MG63 (cell line): ENCODE measurements around the gene SOS1. TPM values are rescaled to one million over a fixed set of nuclear protein-coding genes. Genes with fewer than 3 reads are reported as not detected.

ENCODE experiments used
- DNase-seq: peaks from one replicate; pipeline ENCODE4 v3.0.0-alpha.2; 2020
- H3K27me3 ChIP-seq: fragments of 250-450 bp; sonication (Bioruptor Pico); 2 replicates; pipeline ENCODE4 v1.5.1; 2020; ENCODE audit warnings: mild to moderate bottlenecking, moderate library complexity
- H3K36me3 ChIP-seq: fragments of 250-450 bp; sonication (Bioruptor Pico); 2 replicates; pipeline ENCODE4 v1.5.1; 2020; ENCODE audit warnings: mild to moderate bottlenecking, moderate library complexity
- H3K4me3 ChIP-seq: fragments of 250-450 bp; sonication (Bioruptor Pico); 2 replicates; pipeline ENCODE4 v1.5.1; 2020; ENCODE audit warnings: mild to moderate bottlenecking, moderate library complexity
- H3K9me3 ChIP-seq: fragments of 250-450 bp; sonication (Bioruptor Pico); 2 replicates; pipeline ENCODE4 v1.5.1; 2020; ENCODE audit warnings: mild to moderate bottlenecking, moderate library complexity
- total RNA-seq: library from RNA; depleted of rRNA; stranded (reverse); fragments of >200 nt; shearing (Covaris generic); gene quantifications from 2 replicates; pipeline ENCODE4 v1.2.3, GENCODE V29; 2014; ENCODE audit warnings: low replicate concordance

The SOS1 gene
- total RNA-seq, 1 experiment from 2014 or later = 4.9 TPM

- H3K9me3 ChIP-seq = no peaks in the 10 kb centered on the region
- H3K4me3 ChIP-seq = no peak overlapping the region
- no peaks in the 10 kb centered on the region for H3K36me3 ChIP-seq
- H3K27me3 ChIP-seq = no peaks in the 10 kb centered on the region
- no peak for DNase-seq
These were observed 143.8 kb downstream of the SOS1 start for GRCh38 chr2:38977047-38977446.

- H3K4me3 ChIP-seq = no peak overlapping the region
- no peaks in the 10 kb centered on the region for H3K27me3 ChIP-seq
- no peaks in the 10 kb centered on the region for H3K9me3 ChIP-seq
- DNase-seq = no peak
- H3K36me3 ChIP-seq = no peaks in the 10 kb centered on the region
These were observed 145.8 kb downstream of the SOS1 start for GRCh38 chr2:38975042-38975441.

- no peaks in the 10 kb centered on the region for H3K36me3 ChIP-seq
- no peaks in the 10 kb centered on the region for H3K27me3 ChIP-seq
- DNase-seq = no peak
- H3K4me3 ChIP-seq = no peak overlapping the region
- H3K9me3 ChIP-seq = no peaks in the 10 kb centered on the region
These were observed 147.6 kb downstream of the SOS1 start for GRCh38 chr2:38973266-38973665.

- H3K9me3 ChIP-seq = no peaks in the 10 kb centered on the region
- no peak overlapping the region for H3K4me3 ChIP-seq
- H3K27me3 ChIP-seq = no peaks in the 10 kb centered on the region
- DNase-seq = no peak
- H3K36me3 ChIP-seq = no peaks in the 10 kb centered on the region
These were observed 149.5 kb downstream of the SOS1 start for GRCh38 chr2:38971377-38971776.

- DNase-seq = no peak
- Histone ChIP-seq H3K4me3 (no peak overlapping the region), H3K36me3 (no peaks in the 10 kb centered on the region), H3K9me3 (no peaks in the 10 kb centered on the region), H3K27me3 (no peaks in the 10 kb centered on the region)
These were observed 152.8 kb downstream of the SOS1 start for GRCh38 chr2:38968021-38968420.

GRCh38 chr2:38966678-38967077 is 154.2 kb downstream of the SOS1 start:
- Histone ChIP-seq H3K9me3 (no peaks in the 10 kb centered on the region), H3K4me3 (no peak overlapping the region)
- no peak for DNase-seq

GRCh38 chr2:38966006-38966405 is 154.8 kb downstream of the SOS1 start:
- Histone ChIP-seq H3K36me3 (no peaks in the 10 kb centered on the region), H3K27me3 (no peaks in the 10 kb centered on the region), H3K4me3 (no peak overlapping the region), H3K9me3 (no peaks in the 10 kb centered on the region)
- no peak for DNase-seq

More at GRCh38 chr2:38966678-38967077, 154.2 kb downstream of the SOS1 start:
- Histone ChIP-seq H3K27me3 (no peaks in the 10 kb centered on the region), H3K36me3 (no peaks in the 10 kb centered on the region)

- H3K9me3 ChIP-seq = no peaks in the 10 kb centered on the region
- no peak overlapping the region for H3K4me3 ChIP-seq
- H3K27me3 ChIP-seq = no peaks in the 10 kb centered on the region
- no peaks in the 10 kb centered on the region for H3K36me3 ChIP-seq
- no peak for DNase-seq
These were observed 160.1 kb downstream of the SOS1 start for GRCh38 chr2:38960609-38961320.

GRCh38 chr2:38959938-38960608 is 160.8 kb downstream of the SOS1 start:
- no peaks in the 10 kb centered on the region for H3K27me3 ChIP-seq
- H3K4me3 ChIP-seq = no peak overlapping the region
- no peak for DNase-seq
- H3K36me3 ChIP-seq = no peaks in the 10 kb centered on the region
- no peaks in the 10 kb centered on the region for H3K9me3 ChIP-seq

- no peaks in the 10 kb centered on the region for H3K27me3 ChIP-seq
These were observed 161.4 kb downstream of the SOS1 start for GRCh38 chr2:38959466-38959865.

GRCh38 chr2:38957972-38958371 is 162.9 kb downstream of the SOS1 start:
- no peak for DNase-seq
- H3K9me3 ChIP-seq = no peaks in the 10 kb centered on the region
- no peak overlapping the region for H3K4me3 ChIP-seq
- no peaks in the 10 kb centered on the region for H3K27me3 ChIP-seq
- no peaks in the 10 kb centered on the region for H3K36me3 ChIP-seq

More at GRCh38 chr2:38959466-38959865, 161.4 kb downstream of the SOS1 start:
- no peaks in the 10 kb centered on the region for H3K36me3 ChIP-seq
- no peaks in the 10 kb centered on the region for H3K9me3 ChIP-seq
- H3K4me3 ChIP-seq = no peak overlapping the region
- DNase-seq = no peak

- no peak for DNase-seq
- Histone ChIP-seq H3K9me3 (no peaks in the 10 kb centered on the region), H3K4me3 (no peak overlapping the region), H3K36me3 (no peaks in the 10 kb centered on the region), H3K27me3 (no peaks in the 10 kb centered on the region)
These were observed 169.1 kb downstream of the SOS1 start for GRCh38 chr2:38951766-38952165.

GRCh38 chr2:38948995-38949394 is 171.9 kb downstream of the SOS1 start:
- DNase-seq = no peak
- no peaks in the 10 kb centered on the region for H3K36me3 ChIP-seq

GRCh38 chr2:38948387-38948882 is 172.4 kb downstream of the SOS1 start:
- Histone ChIP-seq H3K9me3 (no peaks in the 10 kb centered on the region), H3K27me3 (no peaks in the 10 kb centered on the region), H3K36me3 (no peaks in the 10 kb centered on the region), H3K4me3 (no peak overlapping the region)
- DNase-seq = no peak

More at GRCh38 chr2:38948995-38949394, 171.9 kb downstream of the SOS1 start:
- H3K27me3 ChIP-seq = no peaks in the 10 kb centered on the region
- no peak overlapping the region for H3K4me3 ChIP-seq
- no peaks in the 10 kb centered on the region for H3K9me3 ChIP-seq

- DNase-seq = peak; percentile 70
- H3K9me3 ChIP-seq = no peaks in the 10 kb centered on the region
- H3K4me3 ChIP-seq = no peak overlapping the region
- no peaks in the 10 kb centered on the region for H3K36me3 ChIP-seq
- no peaks in the 10 kb centered on the region for H3K27me3 ChIP-seq
These were observed 173.3 kb downstream of the SOS1 start for GRCh38 chr2:38947241-38948239.

GRCh38 chr2:38945911-38946310 is 174.9 kb downstream of the SOS1 start:
- no peak overlapping the region for H3K4me3 ChIP-seq
- H3K36me3 ChIP-seq = no peaks in the 10 kb centered on the region
- DNase-seq = no peak
- H3K27me3 ChIP-seq = no peaks in the 10 kb centered on the region
- H3K9me3 ChIP-seq = no peaks in the 10 kb centered on the region

GRCh38 chr2:38945372-38945771 is 175.5 kb downstream of the SOS1 start:
- Histone ChIP-seq H3K9me3 (no peaks in the 10 kb centered on the region), H3K4me3 (no peak overlapping the region), H3K27me3 (no peaks in the 10 kb centered on the region), H3K36me3 (no peaks in the 10 kb centered on the region)
- no peak for DNase-seq
